ENCODE measurements around the gene PTGES2.

Gene PTGES2

DNA sequence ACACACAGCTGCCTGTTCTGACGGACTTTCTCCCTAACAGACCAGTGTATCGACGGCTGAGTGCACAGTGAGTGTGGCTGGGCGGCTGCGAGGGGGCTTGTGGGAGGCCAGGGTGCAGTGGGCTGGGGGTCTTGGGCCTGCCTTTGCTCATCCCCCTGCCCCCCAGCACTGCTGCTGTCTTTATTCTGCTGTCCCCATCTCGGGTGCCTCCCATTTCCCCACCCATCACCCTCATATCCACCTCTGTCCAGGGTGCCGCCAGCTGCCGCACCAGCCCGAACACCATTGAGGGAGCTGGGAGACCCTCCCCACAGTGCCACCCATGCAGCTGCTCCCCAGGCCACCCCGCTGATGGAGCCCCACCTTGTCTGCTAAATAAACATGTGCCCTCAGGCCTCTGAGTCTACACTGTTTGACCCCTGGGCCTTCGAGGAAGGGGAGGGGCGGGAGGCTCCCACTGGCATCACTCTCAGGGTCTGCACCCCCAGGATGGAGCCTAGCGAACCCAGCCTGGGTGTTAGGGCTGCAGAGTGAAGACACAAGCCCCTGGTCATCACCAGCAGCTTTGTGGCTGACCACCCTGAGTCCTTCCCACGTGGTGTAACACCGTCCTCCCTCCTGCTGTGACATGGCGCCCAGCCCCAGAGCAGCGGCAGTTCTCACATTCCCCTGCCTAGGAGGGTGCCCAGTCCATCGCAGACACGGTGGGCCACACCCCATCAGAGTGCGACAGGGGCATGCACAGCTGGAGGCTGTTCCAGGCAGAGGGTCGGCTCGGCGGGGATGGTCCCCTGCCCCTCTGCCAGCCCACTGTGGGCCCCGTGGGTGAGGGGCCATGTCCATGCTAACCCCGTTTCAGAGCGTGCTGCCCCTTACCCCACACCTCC lies 25.8 kb upstream of the PTGES2 start:
- no peak for DNase-seq

- DNase-seq = no peak
Measured at GRCh38 chr9:128152133-128153059, 24.9 kb upstream of the PTGES2 start.

GRCh38 chr9:128151309-128152132 lies 24.0 kb upstream of the PTGES2 start:
- no peak for DNase-seq

DNA sequence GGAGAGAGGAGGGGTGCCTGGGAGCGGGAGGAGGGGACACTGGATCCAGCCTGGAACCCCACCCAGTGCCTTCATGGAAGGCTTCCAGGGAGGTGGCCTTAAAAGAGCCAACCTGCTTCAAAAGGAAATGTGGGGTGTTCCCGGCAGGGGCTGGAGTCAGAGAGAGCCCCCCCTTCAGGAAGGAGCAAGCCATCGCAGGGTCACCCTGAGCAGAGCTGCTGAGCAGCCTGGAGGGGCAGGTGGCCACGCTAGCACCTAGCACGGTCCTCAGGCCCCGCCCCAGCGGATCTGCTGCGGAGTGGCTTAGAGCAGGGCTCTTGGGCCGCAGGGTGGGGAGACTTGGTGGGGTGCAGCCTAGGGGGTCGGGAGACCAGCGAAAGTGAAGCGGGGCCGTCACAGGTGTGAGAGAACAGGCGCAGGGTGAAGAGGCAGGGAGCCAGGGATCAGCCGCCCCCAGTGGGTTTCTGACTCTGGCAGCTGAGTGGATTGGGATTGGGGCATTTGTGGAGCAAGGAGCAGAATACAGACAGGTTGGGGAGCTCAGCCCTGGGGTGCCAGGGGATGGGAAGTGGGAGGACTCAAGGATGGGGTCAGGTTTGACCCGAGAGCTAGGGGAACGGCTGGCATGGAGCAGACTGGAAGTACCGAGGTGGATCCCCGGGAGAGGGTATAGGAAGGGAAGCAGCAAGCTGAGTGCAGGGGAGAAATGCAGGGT lies 23.2 kb upstream of the PTGES2 start:
- no peak for DNase-seq

DNA sequence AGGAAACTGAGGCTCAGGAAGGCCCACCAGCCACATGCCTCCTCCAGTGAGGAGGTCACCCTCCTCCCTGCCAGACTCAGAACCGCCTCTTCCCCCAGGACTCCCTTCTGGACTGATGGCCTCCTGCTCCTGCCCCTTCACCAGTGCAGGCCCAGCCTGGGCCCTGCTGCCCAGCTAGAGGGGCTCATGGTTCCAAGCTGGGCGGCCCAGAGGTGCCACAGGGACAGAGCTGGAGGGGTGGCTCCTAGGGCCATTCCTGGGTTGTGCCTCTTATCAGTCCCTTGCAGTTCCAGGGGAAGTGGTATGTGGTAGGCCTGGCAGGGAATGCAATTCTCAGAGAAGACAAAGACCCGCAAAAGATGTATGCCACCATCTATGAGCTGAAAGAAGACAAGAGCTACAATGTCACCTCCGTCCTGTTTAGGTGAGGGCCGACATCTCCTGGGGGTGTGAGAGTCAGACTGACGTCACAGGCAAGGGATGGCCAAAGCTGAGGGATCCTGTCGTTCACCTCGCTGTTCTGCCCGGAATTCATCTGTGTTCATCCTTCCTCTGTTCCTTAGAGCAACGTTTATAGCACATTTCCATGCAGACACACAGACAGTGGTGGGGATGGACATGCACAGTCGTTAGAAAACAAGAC lies 22.5 kb upstream of the PTGES2 start:
- DNase-seq = no peak

DNA sequence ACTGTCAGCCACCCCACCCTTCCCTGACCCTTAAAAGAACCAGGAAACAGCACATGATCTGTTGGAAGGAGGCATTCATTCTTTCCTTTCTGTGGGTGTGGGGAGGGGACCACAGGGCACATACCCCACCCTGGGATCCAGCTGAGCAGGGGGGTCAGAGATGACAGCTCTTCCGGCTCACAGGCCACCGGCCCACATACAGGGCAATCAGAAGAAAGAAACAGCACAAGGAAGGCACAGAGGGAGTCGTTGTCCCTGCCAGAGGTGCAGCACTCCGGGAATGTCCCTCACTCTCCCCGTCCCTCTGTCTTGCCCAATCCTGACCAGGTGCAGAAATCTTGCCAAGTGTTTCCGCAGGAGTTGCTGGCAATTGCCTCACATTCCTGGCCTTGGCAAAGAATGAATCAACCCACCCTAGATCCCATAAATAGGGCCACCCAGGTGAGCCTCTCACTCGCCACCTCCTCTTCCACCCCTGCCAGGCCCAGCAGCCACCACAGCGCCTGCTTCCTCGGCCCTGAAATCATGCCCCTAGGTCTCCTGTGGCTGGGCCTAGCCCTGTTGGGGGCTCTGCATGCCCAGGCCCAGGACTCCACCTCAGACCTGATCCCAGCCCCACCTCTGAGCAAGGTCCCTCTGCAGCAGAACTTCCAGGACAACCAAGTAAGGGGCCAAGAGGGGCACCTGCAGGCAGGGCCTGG lies 21.6 kb upstream of the PTGES2 start, which contains the start of gene LCN2:
TSS of gene LCN2 (plus strand) at position 453 of the 701 bp plus-strand sequence. CDS start at position 526, 73 bp downstream.
- no peak for DNase-seq

- DNase-seq = no peak
Measured at GRCh38 chr9:128148509-128149000, 21.0 kb upstream of the PTGES2 start.

DNA sequence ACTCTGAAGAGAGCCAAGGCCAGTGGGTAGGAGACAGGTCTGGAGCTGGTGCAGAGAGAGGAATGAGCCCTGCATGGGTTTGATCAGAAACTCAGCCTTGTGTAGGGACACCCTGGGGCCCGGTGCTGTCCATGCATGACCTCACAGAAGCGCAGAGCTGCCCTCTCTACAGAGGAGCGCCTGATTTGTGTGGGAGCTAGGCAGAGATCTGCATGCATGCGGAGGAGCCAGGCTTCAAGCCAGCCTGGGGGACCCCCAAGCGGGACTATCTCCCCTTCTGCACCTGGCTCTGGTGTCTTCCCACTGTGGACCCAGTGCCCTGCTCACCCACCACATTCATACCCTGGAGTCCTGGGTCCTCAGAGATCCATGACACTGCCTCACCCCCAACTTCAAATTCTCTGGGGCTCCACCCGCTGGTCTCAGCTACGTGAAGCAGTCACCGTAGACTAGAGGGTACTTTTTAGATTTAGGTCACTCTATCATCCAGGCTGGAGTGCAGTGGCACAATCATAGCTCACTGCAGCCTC lies 19.1 kb upstream of the PTGES2 start:
- DNase-seq = no peak

DNA sequence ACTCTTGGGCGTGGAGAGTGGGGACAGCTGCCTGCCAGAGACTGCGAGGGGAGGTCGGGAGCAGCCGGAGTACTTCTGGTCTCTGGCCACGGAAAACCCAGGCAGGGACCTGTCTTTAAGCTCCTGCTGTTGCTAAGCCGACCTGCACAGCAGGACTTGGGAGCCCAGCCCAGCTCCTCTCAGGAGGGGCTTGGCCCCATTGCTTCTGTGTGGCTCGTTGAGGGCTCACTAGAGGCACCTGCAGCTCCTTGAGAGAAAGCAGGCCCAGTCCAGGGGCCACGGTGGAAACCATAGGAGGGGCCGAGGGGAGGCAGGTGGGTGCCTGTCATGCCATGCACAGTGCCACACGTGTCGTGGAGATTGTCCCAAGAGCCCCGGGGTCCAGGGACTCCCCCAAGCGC lies 18.4 kb upstream of the PTGES2 start:
- DNase-seq = no peak

- DNase-seq = no peak
Measured at GRCh38 chr9:128145536-128145935, 18.0 kb upstream of the PTGES2 start.

GRCh38 chr9:128144239-128145181 lies 17.0 kb upstream of the PTGES2 start:
- DNase-seq = no peak

DNA sequence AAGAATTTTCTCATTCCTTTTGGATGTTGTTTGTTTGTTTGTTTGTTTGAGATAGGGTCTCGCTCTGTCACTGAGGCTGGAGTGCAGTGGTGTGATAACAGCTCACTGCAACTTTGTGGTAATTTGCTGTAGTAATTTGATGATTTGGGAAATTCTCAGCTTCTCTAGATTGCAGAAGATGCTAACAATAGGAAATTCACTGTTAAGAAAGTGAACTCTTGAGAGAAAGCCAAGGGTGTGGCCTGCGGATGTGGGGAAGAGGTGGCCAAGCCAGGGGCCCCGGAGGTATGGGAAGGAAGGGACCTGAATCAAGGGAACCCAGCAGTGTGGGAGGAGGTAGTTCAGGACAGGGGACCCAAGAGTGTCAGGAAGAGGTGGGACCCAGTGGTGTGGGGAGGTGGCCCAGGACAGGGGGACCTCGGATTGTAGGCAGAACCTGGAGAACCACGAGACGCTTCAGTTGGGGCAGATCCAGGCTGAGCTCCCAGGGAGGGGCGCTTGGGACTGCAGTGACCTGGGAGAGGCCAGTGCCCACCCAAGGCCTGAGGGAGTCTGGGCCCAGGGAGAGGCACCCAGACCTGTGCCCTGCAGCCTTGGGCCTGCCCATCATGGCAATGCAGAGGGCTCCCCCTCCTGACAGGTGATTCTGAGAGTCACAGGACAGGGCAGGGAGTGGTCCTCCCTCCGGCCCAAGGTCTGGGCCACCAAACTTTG lies 16.2 kb upstream of the PTGES2 start:
- DNase-seq = no peak

- DNase-seq = no peak
Measured at GRCh38 chr9:128142596-128142995, 15.1 kb upstream of the PTGES2 start.

DNA sequence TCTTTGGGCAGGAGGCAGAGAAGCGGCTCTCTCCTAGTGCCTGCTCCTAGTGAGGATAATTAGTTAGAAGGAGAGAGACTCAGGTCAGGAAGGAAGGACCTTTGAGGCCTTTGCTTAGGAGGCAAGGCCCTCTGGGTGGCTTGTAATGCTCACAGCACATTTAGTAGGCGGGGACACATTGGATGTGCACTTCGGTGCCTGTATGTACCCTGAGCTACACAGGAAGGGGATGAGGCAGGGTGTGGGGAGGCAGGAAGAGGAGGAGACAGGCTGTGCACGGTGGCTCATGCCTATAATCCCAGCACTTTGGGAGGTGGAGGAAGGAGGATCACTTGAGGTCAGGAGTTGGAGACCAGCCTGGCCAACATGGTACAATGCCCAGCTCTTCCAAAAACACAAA lies 14.5 kb upstream of the PTGES2 start:
- DNase-seq = no peak

DNA sequence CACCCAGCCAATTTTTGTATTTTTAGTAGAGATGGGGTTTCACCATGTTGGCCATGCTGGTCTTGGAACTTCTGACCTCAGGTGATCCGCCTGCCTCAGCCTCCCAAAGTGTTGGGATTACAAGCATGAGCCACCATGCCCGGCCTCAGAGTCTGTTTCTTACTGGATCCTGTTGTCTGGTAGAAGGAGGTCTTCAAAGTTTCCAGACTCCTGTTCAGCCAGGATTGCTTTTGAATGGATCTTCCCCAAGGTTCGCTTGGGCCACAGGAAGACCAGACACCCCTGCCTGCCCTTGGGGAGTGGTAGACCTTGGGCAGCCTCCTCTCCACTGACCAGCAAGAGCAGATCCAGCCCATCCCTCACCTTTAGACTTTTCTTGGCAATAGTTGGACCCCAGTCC lies 14.1 kb upstream of the PTGES2 start:
- no peak for DNase-seq

- DNase-seq = no peak
Measured at GRCh38 chr9:128139621-128140020, 12.1 kb upstream of the PTGES2 start.

GRCh38 chr9:128138001-128138400 lies 10.5 kb upstream of the PTGES2 start:
- no peak for DNase-seq

Data from stimulated activated CD4-positive, alpha-beta T cell treated with anti-CD3 and anti-CD28 coated beads, Interleukin-2, amount 100 ng/mL, for 24 hours (primary cell).